IMR-90 (cell line): ENCODE results near the gene EDEM3. TPM values are rescaled to one million over a fixed set of nuclear protein-coding genes. Genes with fewer than 3 reads are reported as not detected.

Experiments used
- ATAC-seq: fragments of 200-7000 bp; cut with Tn5 transposase; 2 replicates; pipeline ENCODE4 v1.9.1; 2020; ENCODE audit warnings: low read depth, mild to moderate bottlenecking, moderate library complexity
- BruUV-seq: library from RNA; stranded (reverse); fragments of 400-500 nt; replicated peaks from 2 replicates; lab custom pipeline; 2021; lab: Mats Ljungman, UMichigan
- CTCF ChIA-PET: fragments of 300-600 bp; formaldehyde crosslinking; extraction: SDS; loops from one replicate; lab custom pipeline; 2021; ENCODE audit warnings: antibody characterized with exemption; lab: Yijun Ruan, JAX
- POLR2A ChIA-PET: fragments of 300-600 bp; sonication (Branson Sonifier 250); formaldehyde crosslinking; loops from one replicate; lab custom pipeline; 2022; ENCODE audit warnings: antibody characterized with exemption; ENCODE audit not compliant: unreplicated experiment; lab: Charles Lee
- DNase-seq: peaks from one replicate; pipeline ENCODE4 v3.0.0; 2013
- H2AFZ ChIP-seq: replicated peaks from 2 replicates; pipeline ENCODE3; 2013; ENCODE audit warnings: low read length, mild to moderate bottlenecking; ENCODE audit not compliant: poor library complexity
- H2AK5ac ChIP-seq: 2 replicates; pipeline ENCODE4 v1.6.1; 2013; ENCODE audit warnings: low read depth, low read length, inconsistent platforms
- H2AK9ac ChIP-seq: replicated peaks from 2 replicates; pipeline ENCODE3; 2013; ENCODE audit warnings: mild to moderate bottlenecking, low read depth, low read length, moderate library complexity; ENCODE audit not compliant: poor library complexity
- H2BK120ac ChIP-seq: 2 replicates; pipeline ENCODE4 v1.6.1; 2013; ENCODE audit warnings: low read depth, low read length, inconsistent platforms
- H2BK15ac ChIP-seq: 3 replicates; pipeline ENCODE4 v1.6.1; 2013; ENCODE audit warnings: low read depth, low read length, inconsistent platforms
- H2BK20ac ChIP-seq: 2 replicates; pipeline ENCODE4 v1.6.1; 2013; ENCODE audit warnings: low read depth, mild to moderate bottlenecking, inconsistent platforms, low read length, moderate library complexity
- H2BK5ac ChIP-seq: 2 replicates; pipeline ENCODE4 v1.6.1; 2013; ENCODE audit warnings: mild to moderate bottlenecking, low read depth, low read length, inconsistent platforms; ENCODE audit not compliant: poor library complexity, severe bottlenecking
- H3K14ac ChIP-seq: replicated peaks from 2 replicates; pipeline ENCODE4 v1.6.1; 2013; ENCODE audit warnings: low read depth, low read length, inconsistent platforms
- H3K18ac ChIP-seq: 2 replicates; pipeline ENCODE4 v1.6.1; 2013; ENCODE audit warnings: low read depth, low read length, control low read depth
- H3K23ac ChIP-seq: 2 replicates; pipeline ENCODE4 v1.6.1; 2013; ENCODE audit warnings: low read depth, low read length, inconsistent platforms
- H3K27ac ChIP-seq: 2 replicates; pipeline ENCODE4 v1.5.1; 2013; ENCODE audit warnings: mild to moderate bottlenecking, control low read depth, low read length; ENCODE audit not compliant: insufficient read depth
- H3K27me3 ChIP-seq: 2 replicates; pipeline ENCODE4 v1.6.1; 2013; ENCODE audit warnings: low read length; ENCODE audit not compliant: control insufficient read depth, insufficient read depth
- H3K36me3 ChIP-seq: 2 replicates; pipeline ENCODE4 v1.6.1; 2013; ENCODE audit warnings: low read length, mixed read lengths; ENCODE audit not compliant: control insufficient read depth, insufficient read depth
- H3K4ac ChIP-seq: 2 replicates; pipeline ENCODE4 v1.6.1; 2013; ENCODE audit warnings: low read depth, low read length, inconsistent platforms
- H3K4me1 ChIP-seq: 2 replicates; pipeline ENCODE4 v1.6.1; 2013; ENCODE audit warnings: low read length, mixed read lengths; ENCODE audit not compliant: control insufficient read depth, insufficient read depth
- H3K4me2 ChIP-seq: 2 replicates; pipeline ENCODE4 v1.6.1; 2013; ENCODE audit warnings: low read depth, mild to moderate bottlenecking, control low read depth, low read length, moderate library complexity
- H3K4me3 ChIP-seq: 2 replicates; pipeline ENCODE4 v1.5.1; 2013; ENCODE audit warnings: low read depth, mild to moderate bottlenecking, control low read depth, low read length, moderate library complexity; ENCODE audit not compliant: insufficient read depth
- H3K56ac ChIP-seq: 2 replicates; pipeline ENCODE4 v1.6.1; 2013; ENCODE audit warnings: low read length, inconsistent platforms; ENCODE audit not compliant: insufficient read depth; ENCODE audit errors: extremely low read depth
- H3K79me1 ChIP-seq, 2 experiments: 2 replicates each; pipeline ENCODE4 v1.6.1; 2013; ENCODE audit warnings: low read length in 2 of 2, inconsistent platforms in 1 of 2, low read depth in 1 of 2
- H3K9ac ChIP-seq: 2 replicates; pipeline ENCODE4 v1.6.1; 2013; ENCODE audit warnings: low read depth, low read length, control low read depth
- H3K9me1 ChIP-seq: 2 replicates; pipeline ENCODE4 v1.6.1; 2013; ENCODE audit warnings: low read length, inconsistent platforms; ENCODE audit not compliant: insufficient read depth
- H3K9me3 ChIP-seq: 2 replicates; pipeline ENCODE4 v1.6.1; 2013; ENCODE audit warnings: low read length; ENCODE audit not compliant: control insufficient read depth, insufficient read depth
- H4K20me1 ChIP-seq: 2 replicates; pipeline ENCODE4 v1.6.1; 2013; ENCODE audit warnings: low read length, inconsistent platforms; ENCODE audit not compliant: insufficient read depth
- H4K5ac ChIP-seq: 2 replicates; pipeline ENCODE4 v1.6.1; 2013; ENCODE audit warnings: mild to moderate bottlenecking, low read depth, low read length, control low read depth
- H4K8ac ChIP-seq, 2 experiments: 2 replicates each; pipeline ENCODE4 v1.6.1; 2013; ENCODE audit warnings: low read depth in 2 of 2, low read length in 2 of 2, control low read depth in 1 of 2, inconsistent platforms in 1 of 2
- H4K91ac ChIP-seq: 2 replicates; pipeline ENCODE4 v1.6.1; 2013; ENCODE audit warnings: low read depth, low read length, inconsistent platforms; ENCODE audit not compliant: insufficient read depth
- FOS ChIP-seq: fragments of 150-350 bp; IDR thresholded peaks from 2 replicates; pipeline ENCODE4 v1.6.1; 2016; ENCODE audit warnings: low read depth, low read length
- MAFK ChIP-seq: IDR thresholded peaks from 2 replicates; pipeline ENCODE4 v1.6.1; 2012; ENCODE audit warnings: low read depth, low read length, improper control_type of control experiment
- WGBS, 2 experiments: methylation state at CpG; one replicate each; pipeline versions ENCODE4 v1.1.5 to v1.1.7; 2013; ENCODE audit warnings: missing lambda C conversion rate in 2 of 2; ENCODE audit not compliant: insufficient read length in 1 of 2; ENCODE audit errors: extremely low coverage in 2 of 2; 5-methylcytosine and 5-hydroxymethylcytosine counted together
- dilution Hi-C: fragments of 300-500 bp; cut with HindIII; formaldehyde crosslinking; loops from one replicate; pipeline ENCODE4 v1.14.3; 2018; ENCODE audit warnings: low sequenced_read_pairs; ENCODE audit not compliant: unreplicated experiment
- in situ Hi-C: fragments of 300-500 bp; cut with MboI; formaldehyde crosslinking; loops from 3 replicates; pipeline ENCODE4 v1.14.3; 2019; ENCODE audit warnings: low sequenced_read_pairs, inconsistent platforms, mixed read lengths
- intact Hi-C: fragments of 100-400 bp; cut with micrococcal nuclease; formaldehyde crosslinking; loops from 2 replicates; pipeline ENCODE4 v1.10.0; 2022
- polyA plus RNA-seq, 3 experiments: library from polyadenylated mRNA; depleted of rRNA; stranded (reverse); fragments of >200 nt; gene quantifications; 2 replicates each; pipeline ENCODE4 v1.2.3, GENCODE V29; 2012; ENCODE audit warnings: low replicate concordance in 1 of 3
- total RNA-seq: library from RNA; depleted of rRNA; stranded (reverse); fragments of >200 nt; gene quantifications from 2 replicates; pipeline ENCODE4 v1.2.3, GENCODE V29; 2012
- TF ChIP-seq, protein P1 (sequence below): fragments of 150-350 bp; IDR thresholded peaks from 2 replicates; pipeline ENCODE4 v1.6.1; 2016; ENCODE audit warnings: low read depth, mild to moderate bottlenecking, low read length, moderate library complexity, borderline replicate concordance
- TF ChIP-seq, protein P2 (sequence below): fragments of 150-350 bp; IDR thresholded peaks from 2 replicates; pipeline ENCODE4 v1.6.1; 2017; ENCODE audit warnings: mild to moderate bottlenecking, antibody characterized with exemption, low read length, low read depth

EDEM3 gene
- total and polyA plus RNA-seq, 2 of the 4 experiments (the other 2 are of a cell fraction): 17.5 to 29.9 TPM

DNA sequence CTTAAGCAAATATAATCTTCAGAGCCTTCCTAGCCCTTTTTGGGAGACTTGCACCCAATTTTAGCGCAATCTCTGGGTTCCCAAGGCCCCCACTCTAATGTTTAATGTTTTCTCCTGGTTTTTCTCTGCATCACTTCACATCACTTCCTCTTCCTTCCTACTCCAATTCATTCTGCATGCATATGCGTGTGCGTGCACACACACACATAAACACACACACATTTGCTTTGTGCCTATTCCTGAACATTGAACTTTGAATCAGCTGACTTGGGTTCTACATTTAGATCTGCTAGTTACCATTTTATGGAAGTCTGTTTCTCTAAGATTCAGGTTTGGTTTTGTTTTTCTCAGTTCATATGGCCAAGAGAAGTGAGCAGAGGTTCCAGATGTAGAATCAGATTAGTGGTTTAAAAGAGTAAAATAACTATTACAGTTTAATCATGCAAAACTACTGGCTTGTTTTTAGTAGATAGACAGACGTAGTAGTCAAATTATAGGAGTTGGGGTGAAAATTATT, 7.4 kb upstream of the EDEM3 start:
- Histone ChIP-seq H3K9me3 (no peaks in the 10 kb centered on the region), H3K27ac (no peak overlapping the region), H3K4me1 (no peaks in the 10 kb centered on the region), H3K23ac (no peak overlapping the region), H2AK9ac (no peak overlapping the region), H4K91ac (no peak overlapping the region), H2BK15ac (no peak overlapping the region), H2BK5ac (no peak overlapping the region), H3K9me1 (no peaks in the 10 kb centered on the region), H2BK120ac (no peak overlapping the region), H3K4me3 (no peak overlapping the region), H3K9ac (no peak overlapping the region), H2BK20ac (no peak overlapping the region), H3K79me1 (no peaks in the 10 kb centered on the region), H4K5ac (no peak overlapping the region), H3K36me3 (no peaks in the 10 kb centered on the region), H3K27me3 (no peaks in the 10 kb centered on the region), H4K8ac (no peak overlapping the region), H3K14ac (no peak overlapping the region), H2AK5ac (no peak overlapping the region), H4K20me1 (no peaks in the 10 kb centered on the region), H3K4ac (no peak overlapping the region), H3K18ac (no peak overlapping the region), H2AFZ (no peak overlapping the region), H3K4me2 (no peak overlapping the region), H3K56ac (no peak overlapping the region)
- dilution Hi-C loops: no loop called here
- TF ChIP-seq FOS: no peak
- TF ChIP-seq, protein P1, sequence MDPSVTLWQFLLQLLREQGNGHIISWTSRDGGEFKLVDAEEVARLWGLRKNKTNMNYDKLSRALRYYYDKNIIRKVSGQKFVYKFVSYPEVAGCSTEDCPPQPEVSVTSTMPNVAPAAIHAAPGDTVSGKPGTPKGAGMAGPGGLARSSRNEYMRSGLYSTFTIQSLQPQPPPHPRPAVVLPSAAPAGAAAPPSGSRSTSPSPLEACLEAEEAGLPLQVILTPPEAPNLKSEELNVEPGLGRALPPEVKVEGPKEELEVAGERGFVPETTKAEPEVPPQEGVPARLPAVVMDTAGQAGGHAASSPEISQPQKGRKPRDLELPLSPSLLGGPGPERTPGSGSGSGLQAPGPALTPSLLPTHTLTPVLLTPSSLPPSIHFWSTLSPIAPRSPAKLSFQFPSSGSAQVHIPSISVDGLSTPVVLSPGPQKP: no peak
- no peak for TF ChIP-seq MAFK
- TF ChIP-seq, protein P2, sequence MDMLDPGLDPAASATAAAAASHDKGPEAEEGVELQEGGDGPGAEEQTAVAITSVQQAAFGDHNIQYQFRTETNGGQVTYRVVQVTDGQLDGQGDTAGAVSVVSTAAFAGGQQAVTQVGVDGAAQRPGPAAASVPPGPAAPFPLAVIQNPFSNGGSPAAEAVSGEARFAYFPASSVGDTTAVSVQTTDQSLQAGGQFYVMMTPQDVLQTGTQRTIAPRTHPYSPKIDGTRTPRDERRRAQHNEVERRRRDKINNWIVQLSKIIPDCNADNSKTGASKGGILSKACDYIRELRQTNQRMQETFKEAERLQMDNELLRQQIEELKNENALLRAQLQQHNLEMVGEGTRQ: no peak
- no TSS peak for BruUV-seq
- DNase-seq (no peak), ATAC-seq (no peak)
- ChIA-PET CTCF (interaction anchor here (1.2 kb wide), 1 partner anchor 14 kb away, joined by 3 read pairs; no protein-coding TSS in a partner anchor), POLR2A (no interaction called here)
- intact Hi-C loops: no loop called here
- in situ Hi-C loops: no loop called here
- 84% methylated on average over 3 of the region's 4 CpGs; no CpG with 5 or more reads in 1 of the 2 experiments for WGBS, 2 experiments
